ENCODE measurements around the gene PANX2.

- TF ChIP-seq CTCF (IDR thresholded peaks at IDR 0.05) = no peak
- TF ChIP-seq POLR2A (IDR thresholded peaks at IDR 0.05) = no peak
- no peak for TF ChIP-seq EP300 (IDR thresholded peaks at IDR 0.05)
Measured at GRCh38 chr22:50139843-50140415, 30.6 kb upstream of the PANX2 start.
